PFSK-1 (cell line): ENCODE results near the gene TMEM139.

ENCODE experiments used
- POLR2AphosphoS5 ChIP-seq: IDR thresholded peaks from 2 replicates; pipeline ENCODE4 v1.6.1; 2012; ENCODE audit warnings: low read depth, mild to moderate bottlenecking, control low read depth, low read length, moderate library complexity
- TAF1 ChIP-seq: IDR thresholded peaks from 2 replicates; pipeline ENCODE4 v1.6.1; 2012; ENCODE audit warnings: low read length, control low read depth, borderline replicate concordance; ENCODE audit not compliant: insufficient read depth
- TF ChIP-seq, protein P1 (sequence below), 2 experiments: IDR thresholded peaks; 2 replicates each; pipeline versions ENCODE4 v1.6.1 to v1.8.0; 2011 to 2012; ENCODE audit warnings: low read depth in 2 of 2, low read length in 2 of 2, control low read depth in 1 of 2, inconsistent platforms in 1 of 2, mild to moderate bottlenecking in 1 of 2, moderate library complexity in 1 of 2; ENCODE audit not compliant: insufficient read depth in 1 of 2

- TF ChIP-seq POLR2AphosphoS5 (no peak), TAF1 (no peak)
- TF ChIP-seq, protein P1, sequence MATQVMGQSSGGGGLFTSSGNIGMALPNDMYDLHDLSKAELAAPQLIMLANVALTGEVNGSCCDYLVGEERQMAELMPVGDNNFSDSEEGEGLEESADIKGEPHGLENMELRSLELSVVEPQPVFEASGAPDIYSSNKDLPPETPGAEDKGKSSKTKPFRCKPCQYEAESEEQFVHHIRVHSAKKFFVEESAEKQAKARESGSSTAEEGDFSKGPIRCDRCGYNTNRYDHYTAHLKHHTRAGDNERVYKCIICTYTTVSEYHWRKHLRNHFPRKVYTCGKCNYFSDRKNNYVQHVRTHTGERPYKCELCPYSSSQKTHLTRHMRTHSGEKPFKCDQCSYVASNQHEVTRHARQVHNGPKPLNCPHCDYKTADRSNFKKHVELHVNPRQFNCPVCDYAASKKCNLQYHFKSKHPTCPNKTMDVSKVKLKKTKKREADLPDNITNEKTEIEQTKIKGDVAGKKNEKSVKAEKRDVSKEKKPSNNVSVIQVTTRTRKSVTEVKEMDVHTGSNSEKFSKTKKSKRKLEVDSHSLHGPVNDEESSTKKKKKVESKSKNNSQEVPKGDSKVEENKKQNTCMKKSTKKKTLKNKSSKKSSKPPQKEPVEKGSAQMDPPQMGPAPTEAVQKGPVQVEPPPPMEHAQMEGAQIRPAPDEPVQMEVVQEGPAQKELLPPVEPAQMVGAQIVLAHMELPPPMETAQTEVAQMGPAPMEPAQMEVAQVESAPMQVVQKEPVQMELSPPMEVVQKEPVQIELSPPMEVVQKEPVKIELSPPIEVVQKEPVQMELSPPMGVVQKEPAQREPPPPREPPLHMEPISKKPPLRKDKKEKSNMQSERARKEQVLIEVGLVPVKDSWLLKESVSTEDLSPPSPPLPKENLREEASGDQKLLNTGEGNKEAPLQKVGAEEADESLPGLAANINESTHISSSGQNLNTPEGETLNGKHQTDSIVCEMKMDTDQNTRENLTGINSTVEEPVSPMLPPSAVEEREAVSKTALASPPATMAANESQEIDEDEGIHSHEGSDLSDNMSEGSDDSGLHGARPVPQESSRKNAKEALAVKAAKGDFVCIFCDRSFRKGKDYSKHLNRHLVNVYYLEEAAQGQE (IDR thresholded peaks at IDR 0.05; ENCODE audit: insufficient read depth in 1 of 2, low read depth in 2 of 2, low read length in 2 of 2), result no peak
These were observed 43.1 kb downstream of the TMEM139 start for GRCh38 chr7:143327903-143328302.
